Measurements from ENCODE around the gene PTPRN2. TPM values are rescaled to one million over a fixed set of nuclear protein-coding genes. Genes with fewer than 3 reads are reported as not detected.

Gene PTPRN2
- total RNA-seq, 5 donors from 2014 or later (not counting 1 experiment from before 2014, with no cell fraction given), result 0.60 to 1.7 (median 0.82) TPM

DNA sequence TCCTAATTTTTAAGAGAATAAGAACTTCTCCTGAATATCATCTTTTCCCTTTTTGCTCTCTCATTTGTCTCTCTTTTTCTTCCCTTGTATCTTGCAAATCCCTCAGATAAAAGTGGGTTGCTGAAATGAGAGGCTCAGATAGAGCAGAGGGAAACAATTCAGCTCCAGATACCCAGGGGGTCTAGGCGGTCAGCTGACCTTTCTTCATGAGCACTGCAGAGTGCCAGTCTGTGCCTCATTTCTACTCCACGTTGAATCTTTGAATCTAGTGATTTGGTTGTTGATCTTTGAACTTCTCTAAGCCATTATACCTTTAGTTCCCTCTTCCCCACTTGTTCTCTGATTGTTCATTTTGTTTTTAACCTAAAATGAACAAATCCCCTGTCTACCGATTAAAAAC is 572.6 kb downstream of the PTPRN2 start:
- Histone ChIP-seq H3K4me3 (ENCODE audit: control insufficient read depth in 1 of 2, extremely low read depth in 1 of 2, low read length in 1 of 2) (no peak overlapping the region), H3K9me3 (no peaks in the 10 kb centered on the region), H3K4me1 (ENCODE audit: control insufficient read depth in 1 of 2, extremely low read depth in 1 of 2, insufficient read depth in 2 of 2, low read length in 2 of 2) (no peaks in the 10 kb centered on the region), H3K27ac (ENCODE audit: low read length) (no peak overlapping the region), H3K27me3 (replicated peaks in 1 of 2; ENCODE audit: control insufficient read depth in 2 of 2, extremely low read depth in 1 of 2, insufficient read depth in 2 of 2, low read length in 1 of 2) (peaks cover 0 to 9% of the 10 kb centered on the region in 2 experiments), H3K36me3 (ENCODE audit: control insufficient read depth in 2 of 2, extremely low read depth in 1 of 2, insufficient read depth in 1 of 2, low read length in 1 of 2) (no peaks in the 10 kb centered on the region)
- ChIA-PET CTCF (no interaction called here), POLR2A (no interaction called here)
- DNase-seq (no peak), ATAC-seq (replicated peaks in 1 of 4) (no peak)
- H3K36me3 Mint-ChIP-seq, result no peaks in the 10 kb centered on the region
- H3K4me1 Mint-ChIP-seq, result peaks cover 10 to 14% (median 14%) of the 10 kb centered on the region in 3 donors
- WGBS (ENCODE audit: insufficient coverage), result no CpG with 5 or more reads among the region's 3 CpGs
- H3K9me3 Mint-ChIP-seq, result no peaks in the 10 kb centered on the region
- H3K27ac Mint-ChIP-seq, result no peak overlapping the region
- H3K27me3 Mint-ChIP-seq, result no peaks in the 10 kb centered on the region
- no peak overlapping the region for H3K4me3 Mint-ChIP-seq

DNA sequence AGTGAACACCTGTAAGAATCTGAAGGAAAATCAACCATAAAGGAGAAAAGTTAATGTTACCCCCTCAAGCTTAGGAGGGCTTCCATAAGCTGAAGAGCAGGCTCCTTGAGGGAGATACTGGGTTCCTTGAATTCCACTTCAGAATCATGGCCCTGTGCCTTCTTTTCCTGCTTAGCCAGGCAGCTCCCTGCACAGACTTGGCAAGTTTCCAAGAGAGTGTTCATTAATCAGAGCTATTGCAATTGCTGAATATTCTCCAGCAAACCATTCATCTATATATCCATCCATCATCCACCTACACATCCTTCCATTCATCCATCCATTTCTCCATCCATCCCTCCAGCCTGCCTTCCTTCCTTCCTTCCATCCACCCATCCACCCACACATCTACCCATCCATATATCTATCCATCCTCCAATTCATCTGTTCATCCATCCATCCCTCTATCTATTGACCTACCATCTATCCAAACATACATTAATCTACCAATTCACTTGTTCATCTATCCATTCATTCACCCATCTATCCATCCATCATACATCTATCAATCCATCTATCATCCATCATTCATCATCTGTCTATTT is 574.4 kb downstream of the PTPRN2 start:
- Mint-ChIP-seq H3K9me3 (no peaks in the 10 kb centered on the region), H3K4me1 (peaks cover 10 to 16% (median 14%) of the 10 kb centered on the region in 3 donors), H3K4me3 (no peak overlapping the region), H3K36me3 (no peaks in the 10 kb centered on the region), H3K27ac (no peak overlapping the region), H3K27me3 (no peaks in the 10 kb centered on the region)
- ATAC-seq (replicated peaks in 1 of 4) (no peak), DNase-seq (no peak)
- H3K9me3 ChIP-seq, result no peaks in the 10 kb centered on the region
- H3K4me1 ChIP-seq (ENCODE audit: control insufficient read depth in 1 of 2, extremely low read depth in 1 of 2, insufficient read depth in 2 of 2, low read length in 2 of 2), result no peaks in the 10 kb centered on the region
- no peak overlapping the region for H3K27ac ChIP-seq (ENCODE audit: low read length)
- H3K36me3 ChIP-seq (ENCODE audit: control insufficient read depth in 2 of 2, extremely low read depth in 1 of 2, insufficient read depth in 1 of 2, low read length in 1 of 2), result no peaks in the 10 kb centered on the region
- CTCF ChIA-PET, result no interaction called here
- H3K4me3 ChIP-seq (ENCODE audit: control insufficient read depth in 1 of 2, extremely low read depth in 1 of 2, low read length in 1 of 2), result no peak overlapping the region
- peaks cover 0 to 9% of the 10 kb centered on the region in 2 experiments for H3K27me3 ChIP-seq (replicated peaks in 1 of 2; ENCODE audit: control insufficient read depth in 2 of 2, extremely low read depth in 1 of 2, insufficient read depth in 2 of 2, low read length in 1 of 2)
- POLR2A ChIA-PET, result no interaction called here

DNA sequence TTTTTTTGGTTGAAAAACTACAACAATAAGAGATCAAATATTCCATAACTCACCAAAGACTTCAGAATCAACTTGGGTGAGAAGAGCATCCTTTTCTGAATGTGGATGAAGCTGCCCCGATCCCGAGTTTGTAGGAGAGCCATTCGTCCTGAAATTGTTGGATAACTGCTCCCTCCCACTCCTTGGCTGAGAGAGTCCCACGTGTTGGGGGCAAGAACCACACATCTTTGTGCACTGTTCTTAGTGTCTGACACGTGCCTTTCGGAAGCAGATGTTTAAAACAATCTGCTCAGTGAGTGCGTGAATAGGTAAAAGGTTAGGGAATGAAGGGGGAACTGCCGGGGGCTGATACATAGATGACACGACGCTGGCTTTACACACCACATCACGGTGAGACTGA is 575.7 kb downstream of the PTPRN2 start:
- H3K9me3 Mint-ChIP-seq, result no peaks in the 10 kb centered on the region
- no peaks in the 10 kb centered on the region for H3K36me3 Mint-ChIP-seq
- Histone ChIP-seq H3K27ac (ENCODE audit: low read length) (no peak overlapping the region), H3K36me3 (ENCODE audit: control insufficient read depth in 2 of 2, extremely low read depth in 1 of 2, insufficient read depth in 1 of 2, low read length in 1 of 2) (no peaks in the 10 kb centered on the region), H3K9me3 (no peaks in the 10 kb centered on the region), H3K4me3 (ENCODE audit: control insufficient read depth in 1 of 2, extremely low read depth in 1 of 2, low read length in 1 of 2) (no peak overlapping the region), H3K27me3 (replicated peaks in 1 of 2; ENCODE audit: control insufficient read depth in 2 of 2, extremely low read depth in 1 of 2, insufficient read depth in 2 of 2, low read length in 1 of 2) (peaks cover 0 to 9% of the 10 kb centered on the region in 2 experiments), H3K4me1 (ENCODE audit: control insufficient read depth in 1 of 2, extremely low read depth in 1 of 2, insufficient read depth in 2 of 2, low read length in 2 of 2) (no peaks in the 10 kb centered on the region)
- DNase-seq, result no peak
- CTCF ChIA-PET, result no interaction called here
- H3K4me3 Mint-ChIP-seq, result peak overlapping the region in 2 of 3 donors; percentile 32 to 42
- H3K27ac Mint-ChIP-seq, result no peak overlapping the region
- H3K4me1 Mint-ChIP-seq, result peaks cover 10 to 16% (median 14%) of the 10 kb centered on the region in 3 donors
- 86% methylated on average over 3 of the region's 11 CpGs for WGBS (ENCODE audit: insufficient coverage)
- POLR2A ChIA-PET, result no interaction called here
- no peaks in the 10 kb centered on the region for H3K27me3 Mint-ChIP-seq
- ATAC-seq (replicated peaks in 1 of 4), result no peak

DNA sequence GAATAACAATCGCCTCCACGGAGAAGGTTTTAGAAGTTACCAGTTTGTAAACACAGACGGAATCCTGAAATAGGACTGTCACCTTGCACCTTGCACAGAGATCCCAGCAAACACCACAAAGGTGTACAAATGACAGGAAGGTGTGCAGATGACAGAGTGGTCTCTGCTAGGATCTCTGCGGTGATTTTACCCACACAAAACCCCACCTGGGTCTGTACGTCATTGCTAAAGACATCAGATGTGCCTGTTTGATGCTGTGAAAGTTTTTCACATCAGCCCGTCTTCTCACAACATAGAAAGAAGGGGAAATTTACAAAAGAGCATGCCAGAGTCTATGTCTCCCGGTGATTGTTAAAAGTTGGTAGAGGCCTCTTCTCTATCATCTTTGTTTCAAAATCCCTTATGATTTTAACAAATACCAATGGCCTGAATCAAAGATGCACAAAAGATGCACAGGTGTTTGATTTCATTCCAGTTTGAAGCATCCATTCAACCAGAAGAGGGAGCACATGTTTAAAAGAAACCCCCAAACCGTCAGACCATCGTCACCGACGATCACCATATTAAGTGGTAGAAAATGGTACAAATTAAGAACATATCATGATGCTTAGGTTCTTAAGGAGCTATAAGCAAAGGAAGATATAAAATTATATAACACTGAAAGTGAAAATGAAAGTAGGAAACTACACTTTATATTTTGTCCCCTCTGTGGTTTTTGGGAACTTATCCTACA is 576.5 kb downstream of the PTPRN2 start:
- Mint-ChIP-seq H3K4me3 (peak overlapping the region; percentile 21 to 32 (median 25)), H3K36me3 (no peaks in the 10 kb centered on the region), H3K27me3 (no peaks in the 10 kb centered on the region), H3K27ac (no peak overlapping the region), H3K4me1 (peaks cover 10 to 16% (median 14%) of the 10 kb centered on the region in 3 donors), H3K9me3 (no peaks in the 10 kb centered on the region)
- Histone ChIP-seq H3K4me1 (ENCODE audit: control insufficient read depth in 1 of 2, extremely low read depth in 1 of 2, insufficient read depth in 2 of 2, low read length in 2 of 2) (no peaks in the 10 kb centered on the region), H3K9me3 (no peaks in the 10 kb centered on the region), H3K27me3 (replicated peaks in 1 of 2; ENCODE audit: control insufficient read depth in 2 of 2, extremely low read depth in 1 of 2, insufficient read depth in 2 of 2, low read length in 1 of 2) (peaks cover 0 to 5% of the 10 kb centered on the region in 2 experiments), H3K27ac (ENCODE audit: low read length) (no peak overlapping the region), H3K4me3 (ENCODE audit: control insufficient read depth in 1 of 2, extremely low read depth in 1 of 2, low read length in 1 of 2) (no peak overlapping the region), H3K36me3 (ENCODE audit: control insufficient read depth in 2 of 2, extremely low read depth in 1 of 2, insufficient read depth in 1 of 2, low read length in 1 of 2) (no peaks in the 10 kb centered on the region)
- ATAC-seq (replicated peaks in 1 of 4) (peak in 1 of 4 experiments; percentile 74), DNase-seq (peak in 2 of 35 experiments; percentile 3 to 20)
- POLR2A ChIA-PET, result no interaction called here
- WGBS (ENCODE audit: insufficient coverage), result no CpG with 5 or more reads among the region's 11 CpGs
- CTCF ChIA-PET, result no interaction called here

DNA sequence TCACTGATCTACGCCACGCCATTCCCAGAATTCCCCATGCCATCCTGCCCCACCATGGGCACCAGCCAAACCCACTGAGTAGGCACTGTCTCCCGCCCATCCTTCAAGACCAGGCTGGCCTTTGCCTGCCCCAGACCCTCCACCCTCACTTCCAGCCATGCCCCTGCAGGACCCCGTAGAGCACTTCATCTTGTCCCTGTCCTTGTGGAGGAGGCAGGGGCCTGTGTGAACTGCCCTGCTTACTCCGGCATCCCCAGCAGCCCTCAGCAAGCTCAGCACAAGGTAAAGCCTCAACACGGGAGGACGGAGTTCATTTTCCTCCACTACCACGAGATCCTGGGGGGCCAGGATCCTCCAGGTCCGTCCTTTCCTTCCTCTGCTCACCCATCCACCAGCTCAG is 577.7 kb downstream of the PTPRN2 start:
- ChIA-PET POLR2A (no interaction called here), CTCF (no interaction called here)
- no peaks in the 10 kb centered on the region for H3K4me1 ChIP-seq (ENCODE audit: control insufficient read depth in 1 of 2, extremely low read depth in 1 of 2, insufficient read depth in 2 of 2, low read length in 2 of 2)
- H3K4me3 Mint-ChIP-seq, result no peak overlapping the region
- H3K4me3 ChIP-seq (ENCODE audit: control insufficient read depth in 1 of 2, extremely low read depth in 1 of 2, low read length in 1 of 2), result no peak overlapping the region
- no peaks in the 10 kb centered on the region for H3K9me3 Mint-ChIP-seq
- no peak for ATAC-seq (replicated peaks in 1 of 4)
- no peaks in the 10 kb centered on the region for H3K9me3 ChIP-seq
- no peak overlapping the region for H3K27ac ChIP-seq (ENCODE audit: low read length)
- no peak for DNase-seq
- peaks cover 10 to 16% (median 14%) of the 10 kb centered on the region in 3 donors for H3K4me1 Mint-ChIP-seq
- WGBS (ENCODE audit: insufficient coverage), result 50% methylated on average over 8 of the region's 9 CpGs
- no peaks in the 10 kb centered on the region for H3K36me3 ChIP-seq (ENCODE audit: control insufficient read depth in 2 of 2, extremely low read depth in 1 of 2, insufficient read depth in 1 of 2, low read length in 1 of 2)
- H3K36me3 Mint-ChIP-seq, result no peaks in the 10 kb centered on the region
- no peaks in the 10 kb centered on the region for H3K27me3 Mint-ChIP-seq
- H3K27ac Mint-ChIP-seq, result no peak overlapping the region
- H3K27me3 ChIP-seq (replicated peaks in 1 of 2; ENCODE audit: control insufficient read depth in 2 of 2, extremely low read depth in 1 of 2, insufficient read depth in 2 of 2, low read length in 1 of 2), result no peaks in the 10 kb centered on the region

DNA sequence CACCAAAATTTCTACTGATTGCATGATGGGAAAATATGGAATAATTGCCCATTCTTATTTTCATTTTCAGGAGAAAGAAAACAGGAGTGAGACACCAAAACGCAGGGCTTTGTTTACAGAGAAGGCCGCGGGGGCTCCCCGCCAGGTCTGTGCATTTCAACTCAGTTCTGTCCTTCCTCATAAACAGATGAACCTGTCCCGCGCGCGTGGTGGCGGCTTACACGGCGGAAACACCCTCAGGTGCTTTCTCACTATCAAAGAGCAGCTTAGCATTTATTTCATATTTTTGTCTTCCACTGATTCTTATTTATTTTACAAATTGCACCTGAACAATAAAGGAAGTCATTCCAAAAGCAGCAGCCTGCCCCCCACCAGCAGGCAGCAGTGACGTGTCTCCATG is 579.4 kb downstream of the PTPRN2 start:
- ATAC-seq (replicated peaks in 1 of 4) (no peak), DNase-seq (no peak)
- Mint-ChIP-seq H3K36me3 (no peaks in the 10 kb centered on the region), H3K4me1 (peaks cover 10 to 16% (median 14%) of the 10 kb centered on the region in 3 donors), H3K4me3 (no peak overlapping the region), H3K27ac (no peak overlapping the region), H3K9me3 (no peaks in the 10 kb centered on the region), H3K27me3 (no peaks in the 10 kb centered on the region)
- 90% methylated on average over 10 of the region's 12 CpGs for WGBS (ENCODE audit: insufficient coverage)
- no peaks in the 10 kb centered on the region for H3K4me1 ChIP-seq (ENCODE audit: control insufficient read depth in 1 of 2, extremely low read depth in 1 of 2, insufficient read depth in 2 of 2, low read length in 2 of 2)
- no peak overlapping the region for H3K27ac ChIP-seq (ENCODE audit: low read length)
- no peaks in the 10 kb centered on the region for H3K27me3 ChIP-seq (replicated peaks in 1 of 2; ENCODE audit: control insufficient read depth in 2 of 2, extremely low read depth in 1 of 2, insufficient read depth in 2 of 2, low read length in 1 of 2)
- no peaks in the 10 kb centered on the region for H3K36me3 ChIP-seq (ENCODE audit: control insufficient read depth in 2 of 2, extremely low read depth in 1 of 2, insufficient read depth in 1 of 2, low read length in 1 of 2)
- H3K9me3 ChIP-seq, result no peaks in the 10 kb centered on the region
- CTCF ChIA-PET, result no interaction called here
- POLR2A ChIA-PET, result no interaction called here
- no peak overlapping the region for H3K4me3 ChIP-seq (ENCODE audit: control insufficient read depth in 1 of 2, extremely low read depth in 1 of 2, low read length in 1 of 2)
